Measurements from ENCODE around the gene PEA15.

Gene PEA15

GRCh38 chr1:160256396-160257046 is 51.3 kb downstream of the PEA15 start:
- TF ChIP-seq CTCF (IDR thresholded peaks at IDR 0.05; ENCODE audit: low read depth, low read length, missing control alignments): no peak

GRCh38 chr1:160257411-160258015 is 52.3 kb downstream of the PEA15 start:
- no peak for TF ChIP-seq CTCF (IDR thresholded peaks at IDR 0.05; ENCODE audit: low read depth, low read length, missing control alignments)
- no peak for DNase-seq (ENCODE audit: extremely low read depth, low read depth)
- H3K4me3 ChIP-seq (replicated peaks; ENCODE audit: low read depth, low read length): no peak overlapping the region

More at GRCh38 chr1:160256396-160257046, 51.3 kb downstream of the PEA15 start:
- no peak for DNase-seq (ENCODE audit: extremely low read depth, low read depth)
- no peak overlapping the region for H3K4me3 ChIP-seq (replicated peaks; ENCODE audit: low read depth, low read length)

GRCh38 chr1:160258177-160258798 is 53.1 kb downstream of the PEA15 start:
- no peak overlapping the region for H3K4me3 ChIP-seq (replicated peaks; ENCODE audit: low read depth, low read length)
- no peak for DNase-seq (ENCODE audit: extremely low read depth, low read depth)
- no peak for TF ChIP-seq CTCF (IDR thresholded peaks at IDR 0.05; ENCODE audit: low read depth, low read length, missing control alignments)

- DNase-seq (ENCODE audit: extremely low read depth, low read depth): peak; percentile 77
- no peak for TF ChIP-seq CTCF (IDR thresholded peaks at IDR 0.05; ENCODE audit: low read depth, low read length, missing control alignments)
Measured at GRCh38 chr1:160260406-160261382, 55.5 kb downstream of the PEA15 start.

GRCh38 chr1:160261556-160261892 is 56.3 kb downstream of the PEA15 start:
- peak; percentile 72 for DNase-seq (ENCODE audit: extremely low read depth, low read depth)
- TF ChIP-seq CTCF (IDR thresholded peaks at IDR 0.05; ENCODE audit: low read depth, low read length, missing control alignments): no peak
- peak overlapping the region; percentile 97 for H3K4me3 ChIP-seq (replicated peaks; ENCODE audit: low read depth, low read length)

More at GRCh38 chr1:160260406-160261382, 55.5 kb downstream of the PEA15 start:
- H3K4me3 ChIP-seq (replicated peaks; ENCODE audit: low read depth, low read length): peak overlapping the region; percentile 97
